ENCODE data around the gene PLOD3. TPM values are rescaled to one million over a fixed set of nuclear protein-coding genes. Genes with fewer than 3 reads are reported as not detected.

The PLOD3 gene
- total RNA-seq, 1 experiment from 2014 or later: 74.5 TPM

- H4K91ac ChIP-seq (ENCODE audit: insufficient read length, low read depth, low read length): no peak overlapping the region
- H3K27me3 ChIP-seq (ENCODE audit: insufficient read depth, low read length): no peaks in the 10 kb centered on the region
- H2AK5ac ChIP-seq (ENCODE audit: insufficient read length, low read length): no peak overlapping the region
- Mint-ChIP-seq H3K36me3 (ENCODE audit: insufficient read depth in 1 of 3, low read depth in 3 of 3) (no peaks in the 10 kb centered on the region), H3K4me3 (no peak overlapping the region; a peak in 1 of 5 replicates), H3K27ac (no peak overlapping the region), H3K27me3 (ENCODE audit: low read depth) (peaks cover 10% of the 10 kb centered on the region), H3K9me3 (no peaks in the 10 kb centered on the region), H3K4me1 (peaks cover 6 to 7% of the 10 kb centered on the region in 2 experiments)
- no peak overlapping the region for H2AFZ ChIP-seq (ENCODE audit: low read length)
- no peak overlapping the region for H2BK120ac ChIP-seq (ENCODE audit: low read depth, low read length, poor library complexity, severe bottlenecking)
- H3T11ph ChIP-seq (ENCODE audit: low read length): no peak overlapping the region
- H3K9ac ChIP-seq (ENCODE audit: extremely low read depth, insufficient read length, low read length): no peak overlapping the region
- no peaks in the 10 kb centered on the region; the same call in 1 of the 2 replicates for H3K4me1 ChIP-seq (ENCODE audit: insufficient read depth, low read length)
- no peak overlapping the region for H3K56ac ChIP-seq (ENCODE audit: insufficient read length, low read depth, low read length)
- no peak overlapping the region for H3K18ac ChIP-seq (ENCODE audit: insufficient read length, low read depth, low read length)
- no peak overlapping the region for H3K23ac ChIP-seq (ENCODE audit: insufficient read length, low read depth, low read length)
- H3K23me2 ChIP-seq (ENCODE audit: insufficient read length, low read depth, low read length, poor library complexity, severe bottlenecking): peaks cover 2% of the 10 kb centered on the region
- no peak overlapping the region for H2BK12ac ChIP-seq (ENCODE audit: insufficient read length, low read depth, low read length)
- no peak overlapping the region for H3K4me2 ChIP-seq (ENCODE audit: insufficient read depth, insufficient read length, low read length)
- no peak overlapping the region for H2BK5ac ChIP-seq (ENCODE audit: insufficient read length, low read length)
- no peak overlapping the region for H4K8ac ChIP-seq (replicated peaks; ENCODE audit: insufficient read length, low read depth, low read length)
- no peak overlapping the region for H3K14ac ChIP-seq (ENCODE audit: insufficient read depth, low read length)
- H2BK15ac ChIP-seq (ENCODE audit: low read depth, low read length): no peak overlapping the region
- no peak overlapping the region for H3K27ac ChIP-seq (ENCODE audit: insufficient read length, low read depth, low read length)
- no peaks in the 10 kb centered on the region for H3K79me2 ChIP-seq (ENCODE audit: insufficient read depth, low read length)
- H4K20me1 ChIP-seq (ENCODE audit: control insufficient read depth, insufficient read depth, insufficient read length): no peaks in the 10 kb centered on the region
- WGBS (ENCODE audit: extremely low coverage, insufficient read length, low lambda C conversion rate): no CpG with 5 or more reads among the region's 4 CpGs
- H4K5ac ChIP-seq (ENCODE audit: insufficient read length, low read depth, low read length): no peak overlapping the region
- no peaks in the 10 kb centered on the region for H3K79me1 ChIP-seq (ENCODE audit: insufficient read depth, low read depth, low read length, poor library complexity, severe bottlenecking)
- TF ChIP-seq CTCF (conservative IDR thresholded peaks at IDR 0.05): no peak
- DNase-seq: no peak
- no peak overlapping the region for H2BK20ac ChIP-seq (ENCODE audit: low read depth, low read length, poor library complexity, severe bottlenecking)
- H3K9me3 ChIP-seq (ENCODE audit: control insufficient read depth, low read depth, low read length): no peaks in the 10 kb centered on the region
- H3K4ac ChIP-seq (ENCODE audit: low read depth, low read length): no peak overlapping the region
Observed at GRCh38 chr7:101186844-101187428, 30.4 kb downstream of the PLOD3 start.

Measured in H9 (cell line).